Measurements from ENCODE around the gene KRTAP12-1.

KRTAP12-1 gene

GRCh38 chr21:44681861-44682579 lies at the start of gene KRTAP12-1:
Gene KRTAP12-1 (minus strand): TSS chr21:44682163. CDS start chr21:44682123, 40 bp downstream.
- DNase-seq = no peak

- no peak for DNase-seq
These were observed 49.1 kb upstream of the KRTAP12-1 start for GRCh38 chr21:44730951-44731579.

GRCh38 chr21:44730028-44730395 lies 48.0 kb upstream of the KRTAP12-1 start:
- DNase-seq = no peak

GRCh38 chr21:44729336-44730027 lies 47.5 kb upstream of the KRTAP12-1 start:
- DNase-seq = no peak

GRCh38 chr21:44728716-44729115 lies 46.8 kb upstream of the KRTAP12-1 start:
- DNase-seq = no peak

GRCh38 chr21:44727757-44728156 lies 45.8 kb upstream of the KRTAP12-1 start:
- no peak for DNase-seq

- no peak for DNase-seq
These were observed 45.4 kb upstream of the KRTAP12-1 start for GRCh38 chr21:44727321-44727720.

GRCh38 chr21:44726826-44727225 lies 44.9 kb upstream of the KRTAP12-1 start:
- no peak for DNase-seq

GRCh38 chr21:44724926-44725325 lies 43.0 kb upstream of the KRTAP12-1 start:
- no peak for DNase-seq

- no peak for DNase-seq
These were observed 42.2 kb upstream of the KRTAP12-1 start for GRCh38 chr21:44724196-44724595.

- DNase-seq = no peak
These were observed 41.5 kb upstream of the KRTAP12-1 start for GRCh38 chr21:44723177-44724131.

GRCh38 chr21:44722731-44723130 lies 40.8 kb upstream of the KRTAP12-1 start:
- no peak for DNase-seq

GRCh38 chr21:44720170-44720569 lies 38.2 kb upstream of the KRTAP12-1 start:
- DNase-seq = no peak

- no peak for DNase-seq
These were observed 36.6 kb upstream of the KRTAP12-1 start for GRCh38 chr21:44718571-44718970.

GRCh38 chr21:44718093-44718492 lies 36.1 kb upstream of the KRTAP12-1 start:
- no peak for DNase-seq

GRCh38 chr21:44716984-44717383 lies 35.0 kb upstream of the KRTAP12-1 start:
- no peak for DNase-seq

- DNase-seq = no peak
These were observed 32.9 kb upstream of the KRTAP12-1 start for GRCh38 chr21:44714905-44715304.

- no peak for DNase-seq
These were observed 31.9 kb upstream of the KRTAP12-1 start for GRCh38 chr21:44713846-44714245.

- no peak for DNase-seq
These were observed 31.2 kb upstream of the KRTAP12-1 start for GRCh38 chr21:44713130-44713529.

GRCh38 chr21:44712203-44713028 lies 30.5 kb upstream of the KRTAP12-1 start:
- DNase-seq = no peak

GRCh38 chr21:44711327-44712202 lies 29.6 kb upstream of the KRTAP12-1 start, which contains the start of gene TSPEAR:
Gene TSPEAR (minus strand): TSS chr21:44711572. CDS start chr21:44711514, 58 bp downstream.
- DNase-seq = no peak

Measured in suppressor macrophage treated with lipopolysaccharide for 4 hours (primary cell).